ENCODE data around the gene ATRNL1. TPM values are rescaled to one million over a fixed set of nuclear protein-coding genes. Genes with fewer than 3 reads are reported as not detected.
"Not testable (repeated sequence)": the region's sequence is repeated elsewhere in the genome, so short reads cannot be mapped to it uniquely, and the experiment has no call there.

ATRNL1 gene
- total RNA-seq, 1 donor from 2014 or later, result 7.8 TPM

DNA sequence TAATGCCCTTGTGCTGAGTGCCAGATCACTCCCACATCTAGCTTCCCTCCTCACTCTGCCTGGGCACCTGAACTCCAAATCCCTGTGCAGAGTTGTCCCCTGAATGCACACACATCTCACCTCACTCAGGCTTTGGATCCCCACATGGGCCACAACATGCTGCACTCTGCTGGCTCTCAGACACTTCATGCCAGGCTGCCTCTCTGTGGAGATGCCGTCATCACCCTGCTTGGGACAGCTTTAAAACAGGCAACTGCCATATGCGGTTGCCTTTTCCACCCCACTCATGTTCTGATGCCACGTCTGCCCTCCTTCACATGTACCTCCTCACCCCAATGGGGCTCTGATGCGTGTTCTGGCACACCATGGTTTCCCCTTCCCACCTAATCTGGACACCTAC, 702.8 kb downstream of the ATRNL1 start:
- no peak overlapping the region for H3K27ac ChIP-seq (ENCODE audit: low read depth, low read length)
- no peaks in the 10 kb centered on the region for H3K27me3 ChIP-seq (ENCODE audit: control insufficient read depth in 3 of 3, insufficient read depth in 3 of 3, low read length in 3 of 3)
- no peak overlapping the region for H3K4me3 ChIP-seq (ENCODE audit: low read length in 3 of 3)
- H3K4me1 ChIP-seq (ENCODE audit: control insufficient read depth in 3 of 3, insufficient read depth in 3 of 3, low read length in 3 of 3), result no peaks in the 10 kb centered on the region
- H3K36me3 ChIP-seq (ENCODE audit: control insufficient read depth in 3 of 3, insufficient read depth in 3 of 3, low read length in 3 of 3), result no peaks in the 10 kb centered on the region
- no peaks in the 10 kb centered on the region for H3K9me3 ChIP-seq (ENCODE audit: control insufficient read depth in 3 of 3, low read length in 3 of 3)
- no peak overlapping the region for H3K9ac ChIP-seq (ENCODE audit: low read depth in 1 of 3, low read length in 3 of 3)

- H3K9me3 ChIP-seq (ENCODE audit: control insufficient read depth in 3 of 3, low read length in 3 of 3), result no peaks in the 10 kb centered on the region
- no peaks in the 10 kb centered on the region for H3K36me3 ChIP-seq (ENCODE audit: control insufficient read depth in 3 of 3, insufficient read depth in 3 of 3, low read length in 3 of 3)
- H3K27ac ChIP-seq (ENCODE audit: low read depth, low read length), result no peak overlapping the region
- no peak overlapping the region for H3K4me3 ChIP-seq (ENCODE audit: low read length in 3 of 3)
- no peaks in the 10 kb centered on the region for H3K4me1 ChIP-seq (ENCODE audit: control insufficient read depth in 3 of 3, insufficient read depth in 3 of 3, low read length in 3 of 3)
- H3K27me3 ChIP-seq (ENCODE audit: control insufficient read depth in 3 of 3, insufficient read depth in 3 of 3, low read length in 3 of 3), result no peaks in the 10 kb centered on the region
- H3K9ac ChIP-seq (ENCODE audit: low read depth in 1 of 3, low read length in 3 of 3), result no peak overlapping the region
Measured at GRCh38 chr10:115801457-115801856, 708.3 kb downstream of the ATRNL1 start.

DNA sequence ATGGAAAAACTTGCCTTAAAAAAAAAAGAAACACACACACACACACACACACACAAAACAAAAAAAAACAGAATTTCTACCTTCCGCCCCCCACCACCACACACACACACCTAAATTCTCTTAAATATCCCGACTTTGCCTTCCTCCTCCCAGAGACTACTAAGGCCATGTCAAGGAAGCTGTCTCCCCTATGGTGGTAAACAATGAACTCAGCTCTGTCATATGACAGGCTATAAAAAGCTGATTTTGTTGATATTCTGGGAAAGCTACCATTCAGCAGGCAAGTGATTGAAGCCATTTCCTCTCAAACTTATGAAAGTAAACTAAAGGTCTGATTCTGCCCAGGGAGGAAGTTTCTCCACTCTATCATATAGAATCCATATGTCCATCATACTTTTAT, 708.8 kb downstream of the ATRNL1 start:
- Histone ChIP-seq H3K27ac (ENCODE audit: low read depth, low read length) (no peak overlapping the region), H3K4me3 (ENCODE audit: low read length in 3 of 3) (no peak overlapping the region), H3K9ac (ENCODE audit: low read depth in 1 of 3, low read length in 3 of 3) (no peak overlapping the region), H3K4me1 (ENCODE audit: control insufficient read depth in 3 of 3, insufficient read depth in 3 of 3, low read length in 3 of 3) (no peaks in the 10 kb centered on the region), H3K9me3 (ENCODE audit: control insufficient read depth in 3 of 3, low read length in 3 of 3) (no peaks in the 10 kb centered on the region), H3K27me3 (ENCODE audit: control insufficient read depth in 3 of 3, insufficient read depth in 3 of 3, low read length in 3 of 3) (no peaks in the 10 kb centered on the region), H3K36me3 (ENCODE audit: control insufficient read depth in 3 of 3, insufficient read depth in 3 of 3, low read length in 3 of 3) (no peaks in the 10 kb centered on the region)

DNA sequence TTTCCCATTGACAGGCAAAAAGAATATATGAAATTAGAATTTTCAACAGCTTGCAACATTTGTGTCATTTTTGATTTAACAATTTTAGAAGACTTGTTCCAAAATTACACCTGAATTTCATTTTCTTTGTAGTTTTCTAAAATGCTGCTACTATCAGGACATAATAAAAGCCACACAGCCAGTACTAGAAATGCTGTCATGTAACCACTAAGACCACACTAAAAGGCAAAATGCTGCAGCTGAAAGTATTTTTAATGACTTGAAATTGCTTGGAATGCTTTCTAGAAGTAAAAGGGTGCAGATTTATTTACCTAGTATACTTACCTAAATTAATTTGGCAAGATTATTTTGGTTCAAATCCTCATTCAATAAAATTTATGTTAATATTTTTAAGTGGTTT, 709.7 kb downstream of the ATRNL1 start:
- H3K27ac ChIP-seq (ENCODE audit: low read depth, low read length), result no peak overlapping the region
- H3K4me1 ChIP-seq (ENCODE audit: control insufficient read depth in 3 of 3, insufficient read depth in 3 of 3, low read length in 3 of 3), result no peaks in the 10 kb centered on the region
- no peak overlapping the region for H3K4me3 ChIP-seq (ENCODE audit: low read length in 3 of 3)
- H3K9ac ChIP-seq (ENCODE audit: low read depth in 1 of 3, low read length in 3 of 3), result no peak overlapping the region
- no peaks in the 10 kb centered on the region for H3K9me3 ChIP-seq (ENCODE audit: control insufficient read depth in 3 of 3, low read length in 3 of 3)
- H3K27me3 ChIP-seq (ENCODE audit: control insufficient read depth in 3 of 3, insufficient read depth in 3 of 3, low read length in 3 of 3), result no peaks in the 10 kb centered on the region
- no peaks in the 10 kb centered on the region for H3K36me3 ChIP-seq (ENCODE audit: control insufficient read depth in 3 of 3, insufficient read depth in 3 of 3, low read length in 3 of 3)

- Histone ChIP-seq H3K9me3 (ENCODE audit: control insufficient read depth in 3 of 3, low read length in 3 of 3) (no peaks in the 10 kb centered on the region), H3K27me3 (ENCODE audit: control insufficient read depth in 3 of 3, insufficient read depth in 3 of 3, low read length in 3 of 3) (no peaks in the 10 kb centered on the region), H3K9ac (ENCODE audit: low read depth in 1 of 3, low read length in 3 of 3) (no peak overlapping the region), H3K4me3 (ENCODE audit: low read length in 3 of 3) (no peak overlapping the region), H3K4me1 (ENCODE audit: control insufficient read depth in 3 of 3, insufficient read depth in 3 of 3, low read length in 3 of 3) (no peaks in the 10 kb centered on the region), H3K36me3 (ENCODE audit: control insufficient read depth in 3 of 3, insufficient read depth in 3 of 3, low read length in 3 of 3) (no peaks in the 10 kb centered on the region), H3K27ac (ENCODE audit: low read depth, low read length) (no peak overlapping the region)
Measured at GRCh38 chr10:115814542-115814941, 721.4 kb downstream of the ATRNL1 start.

GRCh38 chr10:115818012-115818411, 724.8 kb downstream of the ATRNL1 start:
- no peaks in the 10 kb centered on the region for H3K36me3 ChIP-seq (ENCODE audit: control insufficient read depth in 3 of 3, insufficient read depth in 3 of 3, low read length in 3 of 3)
- H3K9ac ChIP-seq (ENCODE audit: low read depth in 1 of 3, low read length in 3 of 3), result no peak overlapping the region
- no peak overlapping the region for H3K27ac ChIP-seq (ENCODE audit: low read depth, low read length)
- H3K4me3 ChIP-seq (ENCODE audit: low read length in 3 of 3), result no peak overlapping the region
- no peaks in the 10 kb centered on the region for H3K27me3 ChIP-seq (ENCODE audit: control insufficient read depth in 3 of 3, insufficient read depth in 3 of 3, low read length in 3 of 3)
- H3K4me1 ChIP-seq (ENCODE audit: control insufficient read depth in 3 of 3, insufficient read depth in 3 of 3, low read length in 3 of 3), result no peaks in the 10 kb centered on the region
- no peaks in the 10 kb centered on the region for H3K9me3 ChIP-seq (ENCODE audit: control insufficient read depth in 3 of 3, low read length in 3 of 3)

GRCh38 chr10:115826396-115826795, 733.2 kb downstream of the ATRNL1 start:
- Histone ChIP-seq H3K27me3 (ENCODE audit: control insufficient read depth in 3 of 3, insufficient read depth in 3 of 3, low read length in 3 of 3) (no peaks in the 10 kb centered on the region), H3K36me3 (ENCODE audit: control insufficient read depth in 3 of 3, insufficient read depth in 3 of 3, low read length in 3 of 3) (no peaks in the 10 kb centered on the region), H3K4me1 (ENCODE audit: control insufficient read depth in 3 of 3, insufficient read depth in 3 of 3, low read length in 3 of 3) (no peaks in the 10 kb centered on the region), H3K9me3 (ENCODE audit: control insufficient read depth in 3 of 3, low read length in 3 of 3) (no peaks in the 10 kb centered on the region), H3K4me3 (ENCODE audit: low read length in 3 of 3) (no peak overlapping the region), H3K9ac (ENCODE audit: low read depth in 1 of 3, low read length in 3 of 3) (no peak overlapping the region), H3K27ac (ENCODE audit: low read depth, low read length) (no peak overlapping the region)

DNA sequence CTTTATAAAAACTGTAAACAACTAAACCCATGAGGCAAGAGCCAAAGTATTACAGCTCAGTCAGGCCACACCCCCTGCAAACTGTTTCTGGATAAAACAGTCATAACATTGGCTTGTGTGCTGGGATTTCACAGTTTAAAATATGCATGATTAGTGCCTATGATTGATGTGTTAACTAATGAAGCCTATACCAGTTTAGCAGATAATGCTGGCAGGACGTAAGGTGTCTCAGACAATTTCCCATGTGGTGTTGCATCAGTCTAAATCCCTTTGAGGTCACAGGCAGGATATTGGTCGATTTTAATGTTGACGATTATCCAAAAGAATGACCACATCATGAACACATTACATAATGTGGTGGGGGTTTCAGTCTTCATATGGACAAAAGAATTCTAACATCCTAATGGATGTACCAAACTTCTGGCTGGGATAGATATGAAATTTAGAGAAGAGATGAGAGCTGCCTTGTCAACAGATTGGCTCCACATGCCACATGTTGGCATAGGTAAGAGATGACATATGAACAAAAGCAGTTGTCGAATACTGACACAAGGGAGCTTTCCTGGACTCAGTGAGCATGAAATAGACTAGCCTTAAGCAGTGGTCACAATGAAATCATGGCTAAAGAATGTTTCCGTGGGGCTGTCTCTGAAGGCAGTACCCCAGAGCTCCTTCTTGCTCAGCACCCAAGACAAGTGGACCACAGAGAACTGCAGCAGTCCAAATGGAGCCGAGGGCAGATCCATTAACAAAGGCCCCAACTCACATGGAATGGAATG, 734.3 kb downstream of the ATRNL1 start:
- Histone ChIP-seq H3K4me3 (ENCODE audit: low read length in 3 of 3) (no peak overlapping the region), H3K27me3 (ENCODE audit: control insufficient read depth in 3 of 3, insufficient read depth in 3 of 3, low read length in 3 of 3) (no peaks in the 10 kb centered on the region), H3K9me3 (ENCODE audit: control insufficient read depth in 3 of 3, low read length in 3 of 3) (no peaks in the 10 kb centered on the region), H3K36me3 (ENCODE audit: control insufficient read depth in 3 of 3, insufficient read depth in 3 of 3, low read length in 3 of 3) (no peaks in the 10 kb centered on the region), H3K9ac (ENCODE audit: low read depth in 1 of 3, low read length in 3 of 3) (no peak overlapping the region), H3K4me1 (ENCODE audit: control insufficient read depth in 3 of 3, insufficient read depth in 3 of 3, low read length in 3 of 3) (no peaks in the 10 kb centered on the region), H3K27ac (ENCODE audit: low read depth, low read length) (no peak overlapping the region)

GRCh38 chr10:115828182-115828581, 735.0 kb downstream of the ATRNL1 start:
- H3K4me1 ChIP-seq (ENCODE audit: control insufficient read depth in 3 of 3, insufficient read depth in 3 of 3, low read length in 3 of 3); H3K4me3 ChIP-seq (ENCODE audit: low read length in 3 of 3); H3K36me3 ChIP-seq (ENCODE audit: control insufficient read depth in 3 of 3, insufficient read depth in 3 of 3, low read length in 3 of 3); H3K27me3 ChIP-seq (ENCODE audit: control insufficient read depth in 3 of 3, insufficient read depth in 3 of 3, low read length in 3 of 3); H3K9me3 ChIP-seq (ENCODE audit: control insufficient read depth in 3 of 3, low read length in 3 of 3); H3K9ac ChIP-seq (ENCODE audit: low read depth in 1 of 3, low read length in 3 of 3); H3K27ac ChIP-seq (ENCODE audit: low read depth, low read length): not testable (repeated sequence)

DNA sequence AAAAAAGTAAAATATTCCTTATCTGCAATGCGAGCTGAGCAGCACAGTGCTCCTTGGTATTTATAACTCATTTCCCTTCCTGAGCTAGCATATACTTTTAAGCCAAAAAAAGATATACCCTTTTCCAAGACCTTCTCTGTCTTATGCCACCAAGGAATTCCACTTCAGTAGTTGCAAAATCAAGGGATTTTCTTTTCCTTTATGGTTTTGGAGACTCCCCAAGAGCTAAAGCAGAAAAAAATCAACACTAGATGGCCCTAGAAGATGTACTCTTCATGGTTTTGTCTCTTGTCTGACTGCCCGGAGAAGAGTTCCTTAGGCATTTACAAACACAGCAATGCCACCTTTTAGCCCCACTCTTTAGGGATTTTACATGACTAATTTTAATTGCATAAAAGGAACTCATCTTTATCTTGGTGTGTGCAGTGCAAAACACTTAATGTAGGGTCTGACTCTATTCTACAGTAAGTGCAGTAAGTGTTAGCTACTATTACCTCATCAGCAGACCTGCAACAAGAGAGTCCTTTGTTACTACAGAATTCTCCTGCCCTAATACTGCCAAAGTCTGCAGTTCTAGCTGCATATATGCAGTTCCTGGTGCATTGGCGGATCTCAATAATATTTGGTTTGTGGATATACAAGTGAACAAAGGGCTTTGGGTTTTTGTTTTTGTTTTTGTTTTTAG, 736.5 kb downstream of the ATRNL1 start:
- H3K27me3 ChIP-seq (ENCODE audit: control insufficient read depth in 3 of 3, insufficient read depth in 3 of 3, low read length in 3 of 3), result no peaks in the 10 kb centered on the region
- no peak overlapping the region for H3K27ac ChIP-seq (ENCODE audit: low read depth, low read length)
- H3K9me3 ChIP-seq (ENCODE audit: control insufficient read depth in 3 of 3, low read length in 3 of 3), result no peaks in the 10 kb centered on the region
- H3K4me3 ChIP-seq (ENCODE audit: low read length in 3 of 3), result no peak overlapping the region
- no peak overlapping the region for H3K9ac ChIP-seq (ENCODE audit: low read depth in 1 of 3, low read length in 3 of 3)
- no peaks in the 10 kb centered on the region for H3K4me1 ChIP-seq (ENCODE audit: control insufficient read depth in 3 of 3, insufficient read depth in 3 of 3, low read length in 3 of 3)
- H3K36me3 ChIP-seq (ENCODE audit: control insufficient read depth in 3 of 3, insufficient read depth in 3 of 3, low read length in 3 of 3), result no peaks in the 10 kb centered on the region

Measured in skeletal muscle tissue (tissue), 4 donors.